Hypothalamus (tissue), 51 donors: ENCODE results near the gene DLGAP3.

Experiments used
- DNase-seq, 51 donors: peaks; one replicate each; lab custom pipeline; 2025; lab: John Stamatoyannopoulos, UW

Gene DLGAP3

GRCh38 chr1:34906756-34907155, 22.7 kb downstream of the DLGAP3 start:
- DNase-seq: no peak

GRCh38 chr1:34906222-34906621, 23.2 kb downstream of the DLGAP3 start:
- DNase-seq: no peak

DNA sequence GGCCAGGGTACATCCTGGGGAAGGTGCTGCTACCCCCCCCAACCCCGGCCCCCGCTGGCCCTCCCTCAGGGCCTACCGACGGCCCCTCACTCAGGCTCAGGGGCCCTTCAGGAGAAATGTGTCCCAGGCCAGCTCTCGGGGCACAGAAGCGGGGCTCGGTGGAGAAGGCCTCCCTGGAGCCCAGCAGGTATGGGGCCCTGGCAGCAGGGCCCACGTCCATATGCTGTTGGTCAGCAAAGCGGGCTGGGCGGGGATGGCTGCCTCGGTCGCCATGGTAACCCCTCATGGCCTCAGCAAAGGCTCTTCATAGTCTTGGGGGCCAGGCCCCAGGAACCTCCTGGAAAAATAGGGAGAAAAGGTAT, 24.4 kb downstream of the DLGAP3 start:
- DNase-seq: no peak

GRCh38 chr1:34904236-34905097, 25.0 kb downstream of the DLGAP3 start:
- no peak for DNase-seq

GRCh38 chr1:34901919-34902318, 27.5 kb downstream of the DLGAP3 start:
- DNase-seq: no peak

DNA sequence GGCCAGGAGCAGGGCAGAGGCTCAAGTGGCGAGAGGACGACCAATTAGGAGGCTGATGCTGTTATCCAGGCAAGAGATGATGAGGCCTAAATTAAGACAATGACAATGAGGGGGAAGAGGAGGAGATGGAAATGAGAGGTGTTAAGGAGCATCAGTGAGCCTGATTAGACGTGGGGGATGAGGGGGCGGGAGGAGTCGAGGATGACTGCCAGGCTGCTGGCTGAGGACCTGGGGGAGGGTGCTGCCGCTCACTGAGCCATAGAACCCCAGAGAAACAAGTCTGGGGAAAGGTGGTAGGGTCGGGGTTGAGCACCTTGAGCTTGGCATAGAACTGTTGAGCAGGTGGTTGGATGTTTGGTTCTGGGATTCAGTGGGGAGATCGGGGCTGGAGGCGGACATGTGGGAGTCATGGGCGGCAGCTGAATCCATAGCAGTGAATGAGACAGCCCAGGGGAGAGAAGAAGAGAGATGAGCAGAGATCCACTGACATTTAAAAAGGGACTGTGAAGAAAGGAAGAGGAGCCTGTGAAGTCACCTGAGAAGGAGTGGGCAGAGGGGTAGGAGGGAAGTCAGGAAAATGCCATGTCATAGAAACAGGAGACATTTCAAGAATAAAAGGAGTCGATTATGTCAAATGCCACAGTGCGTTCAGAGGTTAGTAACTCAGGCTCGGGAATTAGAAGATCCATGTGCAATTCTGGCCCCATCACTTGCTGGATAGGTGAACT, 28.5 kb downstream of the DLGAP3 start:
- DNase-seq: peak in 2 of 51 donors; percentile 29 to 45

DNA sequence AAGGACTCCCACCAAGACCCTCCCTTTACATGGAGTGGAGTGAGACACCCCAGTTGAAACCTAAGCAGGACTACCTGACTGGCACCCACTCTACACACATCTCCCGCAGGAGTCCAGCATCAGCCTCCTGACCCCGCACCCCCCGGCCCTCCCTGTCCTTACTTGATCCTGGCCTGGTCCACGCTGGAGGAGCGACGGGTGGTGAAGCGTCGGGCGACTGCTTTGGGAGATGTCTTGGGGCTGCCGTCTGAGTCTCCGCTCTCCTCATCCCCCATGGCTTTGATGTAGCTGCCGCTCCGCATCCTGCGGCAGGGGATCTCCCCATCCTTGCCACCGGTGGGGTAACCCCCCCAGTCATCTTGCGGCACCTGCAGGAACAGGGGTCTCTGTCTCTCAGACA, 29.5 kb downstream of the DLGAP3 start:
- no peak for DNase-seq

- no peak for DNase-seq
These were observed 30.0 kb downstream of the DLGAP3 start for GRCh38 chr1:34899471-34899870.

DNA sequence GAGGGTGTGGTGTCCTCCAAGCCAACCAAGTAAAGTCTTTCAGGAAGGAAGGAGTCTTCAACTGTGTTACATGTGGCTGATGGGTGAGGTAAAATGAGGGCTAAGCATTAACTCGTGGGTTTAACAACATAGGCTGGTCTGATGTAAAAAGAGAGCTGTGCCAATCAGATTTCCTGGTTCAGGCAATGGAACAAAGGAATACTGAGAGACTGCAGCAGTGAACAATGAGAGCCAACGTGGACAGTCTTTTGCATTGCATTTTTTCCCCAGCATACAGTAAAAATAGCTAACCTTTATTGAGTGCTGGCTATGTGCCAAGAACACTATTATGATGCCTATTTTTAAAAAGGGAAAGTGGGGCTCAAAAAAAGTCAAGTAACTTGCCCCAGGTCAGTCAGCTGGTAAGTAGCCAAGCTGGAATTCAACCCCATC, 31.1 kb downstream of the DLGAP3 start:
- DNase-seq: no peak

- no peak for DNase-seq
These were observed 32.8 kb downstream of the DLGAP3 start for GRCh38 chr1:34896612-34897011.

- DNase-seq: no peak
These were observed 39.7 kb downstream of the DLGAP3 start for GRCh38 chr1:34889705-34890104.

- no peak for DNase-seq
These were observed 41.9 kb downstream of the DLGAP3 start for GRCh38 chr1:34887593-34887992.

DNA sequence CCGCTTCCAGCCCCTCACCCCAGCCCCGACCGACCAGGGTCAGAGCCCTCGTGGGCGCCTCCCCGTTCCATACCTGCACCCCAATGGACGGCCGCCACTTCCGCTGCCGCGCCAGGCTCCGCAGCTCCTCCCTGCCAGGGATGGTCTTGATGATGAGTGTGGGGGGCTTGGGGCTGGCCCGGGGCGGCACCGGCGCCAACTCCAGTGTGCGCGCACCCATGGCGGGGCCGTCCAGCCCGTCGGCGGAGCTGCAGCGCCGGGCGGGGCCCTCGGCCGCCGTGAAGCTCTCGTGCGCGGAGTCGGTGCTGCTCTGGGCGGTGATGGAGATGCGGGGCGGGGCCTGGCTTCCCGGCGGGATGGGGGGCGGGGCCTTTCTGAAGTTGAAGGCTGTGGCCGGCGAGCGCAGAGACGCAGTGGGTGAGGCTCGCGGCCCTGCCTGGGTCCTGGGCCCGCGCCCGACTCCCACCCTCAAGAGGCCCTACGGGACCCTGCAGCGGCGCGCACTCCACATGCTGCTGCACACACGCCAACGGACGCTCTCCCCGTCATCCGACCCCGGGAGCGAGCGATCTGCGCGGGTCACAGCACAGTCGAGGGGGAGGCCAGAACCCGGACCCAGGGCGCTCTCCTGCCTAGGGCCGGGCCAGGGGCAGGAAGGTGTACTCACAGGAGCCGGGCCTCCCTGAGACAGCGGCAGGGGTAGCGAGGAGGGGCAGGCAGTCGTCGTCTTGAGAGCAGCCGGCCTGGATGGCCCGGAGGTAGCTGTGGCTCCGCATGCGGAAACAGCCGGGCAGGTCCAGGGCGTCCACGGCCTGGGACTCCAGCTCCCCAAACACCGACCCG, 43.8 kb downstream of the DLGAP3 start:
- DNase-seq: peak in 1 of 51 donors; percentile 13

DNA sequence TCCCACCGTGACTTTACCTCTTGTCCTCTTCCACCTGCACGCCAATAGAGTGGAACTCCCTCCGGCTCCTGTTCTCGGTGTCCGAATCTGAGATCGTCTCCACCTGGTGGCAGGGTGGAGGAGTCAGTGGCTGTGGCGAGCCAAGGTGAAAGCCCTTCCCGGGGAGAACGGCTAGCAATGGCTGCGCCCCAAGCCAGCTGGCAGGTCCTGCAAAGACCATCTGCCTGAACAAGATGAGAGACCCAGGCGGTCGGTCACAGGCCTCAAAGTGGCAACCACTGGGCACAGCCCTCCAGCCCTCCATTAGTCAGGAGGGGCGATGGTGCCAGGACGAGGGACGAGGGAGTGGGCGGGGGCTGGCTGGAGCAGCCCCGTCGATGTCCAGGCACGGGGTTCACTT, 44.5 kb downstream of the DLGAP3 start:
- DNase-seq: no peak

- no peak for DNase-seq
These were observed 44.9 kb downstream of the DLGAP3 start for GRCh38 chr1:34884536-34884935.

GRCh38 chr1:34879230-34879629, 50.2 kb downstream of the DLGAP3 start:
- DNase-seq: no peak

DNA sequence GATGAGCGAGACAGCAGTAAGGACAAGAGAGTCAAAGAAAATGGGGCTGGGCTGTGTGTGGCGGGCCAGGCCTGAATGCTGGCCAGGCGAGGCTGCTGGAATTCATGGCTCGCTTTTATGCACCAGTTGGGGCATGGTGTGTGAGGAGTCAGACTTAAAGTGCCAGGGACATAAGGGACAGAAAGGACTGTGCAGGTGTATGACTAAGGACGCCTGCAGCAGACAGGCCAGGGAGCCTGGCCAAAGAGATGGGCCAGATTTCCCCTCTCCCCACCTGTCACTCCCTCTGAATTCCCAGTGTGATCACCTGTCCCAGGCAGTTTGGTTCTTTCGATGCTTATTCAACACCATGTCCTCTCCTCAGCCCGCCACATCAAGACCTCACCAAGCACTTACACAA, 53.0 kb downstream of the DLGAP3 start:
- DNase-seq: no peak

- DNase-seq: no peak
These were observed 55.0 kb downstream of the DLGAP3 start for GRCh38 chr1:34874296-34874952.

- peak in 1 of 51 donors; percentile 39 for DNase-seq
These were observed 57.3 kb downstream of the DLGAP3 start for GRCh38 chr1:34872133-34872503.

DNA sequence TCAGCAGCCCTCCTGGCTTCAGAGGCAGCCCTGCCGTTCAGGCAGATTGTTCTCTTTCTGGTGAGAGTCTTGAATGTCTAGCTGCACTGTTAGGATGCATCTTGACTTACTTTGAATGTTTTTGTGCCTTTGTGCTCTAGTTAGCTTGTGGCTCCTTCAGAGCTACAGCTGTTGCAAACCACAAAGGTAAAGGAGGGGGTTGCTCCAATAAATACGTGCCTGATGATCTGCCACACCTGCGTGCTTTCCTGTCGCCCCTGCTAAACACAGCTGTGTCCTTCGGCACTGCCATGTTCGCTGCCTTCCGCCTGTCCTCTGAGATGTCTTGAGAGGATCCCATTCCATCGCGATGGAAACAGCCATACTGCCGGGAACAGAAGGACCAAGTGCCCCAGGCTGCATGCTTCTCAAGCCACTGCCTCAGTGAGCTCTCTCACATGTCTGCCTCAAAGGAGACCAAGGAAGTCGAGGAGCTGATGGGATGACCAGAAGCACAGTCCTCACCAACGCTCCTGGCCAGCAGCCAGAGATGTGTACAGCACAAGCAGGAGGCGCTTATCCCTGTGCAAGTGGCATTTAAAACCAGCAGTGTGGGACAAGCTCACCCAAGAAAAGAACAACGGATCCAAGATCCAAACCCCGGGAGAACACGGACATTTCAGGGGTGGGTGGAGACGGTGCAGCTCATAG, 57.9 kb downstream of the DLGAP3 start:
- DNase-seq: no peak
